HepG2 (cell line): ENCODE measurements around the gene TPCN2. TPM values are rescaled to one million over a fixed set of nuclear protein-coding genes. Genes with fewer than 3 reads are reported as not detected.
"Not testable (repeated sequence)": the region's sequence is repeated elsewhere in the genome, so short reads cannot be mapped to it uniquely, and the experiment has no call there.

ENCODE experiments used
- ATAC-seq: fragments of 200-7000 bp; cut with Tn5 transposase; 3 replicates; pipeline ENCODE4 v1.9.1; 2020; ENCODE audit warnings: mild to moderate bottlenecking, moderate library complexity
- BruUV-seq: library from RNA; stranded (reverse); fragments of 400-500 nt; replicated peaks from 2 replicates; lab custom pipeline; 2021; lab: Mats Ljungman, UMichigan
- CTCF ChIA-PET: fragments of 300-600 bp; formaldehyde crosslinking; extraction: SDS; loops from one replicate; lab custom pipeline; 2021; ENCODE audit warnings: low total read pairs, inconsistent platforms, low intra/inter-chr PET ratio; lab: Yijun Ruan, JAX
- POLR2A ChIA-PET: fragments of 350-600 bp; sonication (Branson Sonifier 250); formaldehyde crosslinking; loops from one replicate; lab custom pipeline; 2020; ENCODE audit warnings: antibody characterized with exemption, inconsistent platforms; lab: Yijun Ruan, JAX
- DNase-seq: peaks from one replicate; pipeline ENCODE4 v3.0.0-alpha.2; 2015; ENCODE audit warnings: low spot score
- FAIRE-seq: peaks from 3 replicates; lab custom pipeline; 2011; peaks lifted over from hg19 to GRCh38; lab: Jason Lieb, UNC
- H2AFZ ChIP-seq: one replicate; pipeline ENCODE4 v1.6.1; 2011; ENCODE audit warnings: low read length, inconsistent platforms
- H3K27ac ChIP-seq: fragments of 300-600 bp; 3 replicates; pipeline ENCODE4 v1.8.0; 2011; ENCODE audit warnings: mixed run types, mild to moderate bottlenecking, mixed read lengths, low read length, inconsistent platforms; ENCODE audit not compliant: insufficient read depth; ENCODE audit errors: extremely low read length
- H3K27me3 ChIP-seq, 2 experiments: fragments of 200-600 bp in 1 of 2; 2 replicates in 1 of 2; 3 replicates in 1 of 2; pipeline versions ENCODE4 v1.6.0 to v1.8.0; 2011; ENCODE audit warnings: low read length in 2 of 2, mild to moderate bottlenecking in 2 of 2, moderate library complexity in 2 of 2, inconsistent platforms in 1 of 2; ENCODE audit not compliant: insufficient read depth in 2 of 2, control insufficient read depth in 1 of 2
- H3K36me3 ChIP-seq, 2 experiments: fragments of 200-600 bp in 1 of 2; replicated peaks in 1 of 2; 2 replicates in 1 of 2; 3 replicates in 1 of 2; pipeline versions ENCODE4 v1.5.1 to v1.8.0; 2011; ENCODE audit warnings: low read length in 2 of 2, inconsistent platforms in 1 of 2; ENCODE audit not compliant: insufficient read depth in 2 of 2, control insufficient read depth in 1 of 2
- H3K4me1 ChIP-seq: 2 replicates; pipeline ENCODE4 v1.5.1; 2012; ENCODE audit warnings: low read length, inconsistent platforms; ENCODE audit not compliant: insufficient read depth
- H3K4me2 ChIP-seq: 2 replicates; pipeline ENCODE4 v1.6.0; 2011; ENCODE audit warnings: low read depth, low read length, inconsistent platforms
- H3K4me3 ChIP-seq, 3 experiments: fragments of 200-600 bp in 1 of 3; sonication (generic), shearing (Covaris generic) in 1 of 3; replicated peaks in 1 of 3; 2 replicates each; pipeline ENCODE4 v1.5.1; 2011 to 2016; ENCODE audit warnings: low read length in 3 of 3, inconsistent platforms in 2 of 3, low read depth in 2 of 3, mild to moderate bottlenecking in 2 of 3, control low read depth in 1 of 3, mixed read lengths in 1 of 3; ENCODE audit not compliant: insufficient read depth in 1 of 3
- H3K79me2 ChIP-seq: one replicate; pipeline ENCODE4 v1.6.1; 2011; ENCODE audit warnings: low read length, inconsistent platforms; ENCODE audit not compliant: insufficient read depth
- H3K9ac ChIP-seq: 2 replicates; pipeline ENCODE4 v1.6.0; 2011; ENCODE audit warnings: mild to moderate bottlenecking, low read depth, low read length, inconsistent platforms; ENCODE audit not compliant: insufficient read depth
- H3K9me3 ChIP-seq: 2 replicates; pipeline ENCODE4 v1.5.1; 2012; ENCODE audit warnings: mild to moderate bottlenecking, low read length
- H4K20me1 ChIP-seq: 2 replicates; pipeline ENCODE4 v1.6.0; 2011; ENCODE audit warnings: inconsistent platforms, mild to moderate bottlenecking, low read length, moderate library complexity; ENCODE audit not compliant: insufficient read depth
- CEBPB ChIP-seq: IDR thresholded peaks from 2 replicates; pipeline ENCODE4 v1.6.1; 2011; ENCODE audit warnings: low read depth, low read length, improper control_type of control experiment, borderline replicate concordance
- ZNF225 ChIP-seq: sonication (generic); formaldehyde crosslinking; IDR thresholded peaks from 2 replicates; pipeline ENCODE4 v1.4.0; 2020; ENCODE audit warnings: mild to moderate bottlenecking, missing genetic modification reagents
- WGBS: methylation state at CpG from one replicate; pipeline ENCODE4 v1.1.6; 2017; ENCODE audit warnings: low lambda C conversion rate; 5-methylcytosine and 5-hydroxymethylcytosine counted together
- in situ Hi-C: cut with HindIII; loops from 2 replicates; pipeline ENCODE4 v1.10.0; 2017; ENCODE audit warnings: low pct_unique_long_range_greater_than_20kb; ENCODE audit not compliant: extremely low pct_ligation_motif_present
- intact Hi-C: fragments of 100-400 bp; cut with micrococcal nuclease; formaldehyde crosslinking; loops from one replicate; pipeline ENCODE4 v1.10.0; 2022; ENCODE audit not compliant: unreplicated experiment
- polyA plus RNA-seq, 8 experiments: library from polyadenylated mRNA; depleted of rRNA in 3 of 8; stranded (reverse) in 7 of 8; unstranded in 1 of 8; fragments of >200 nt; fragmentation: Illumina TruSeq in 4 of 8; extraction: Trizol in 4 of 8; gene quantifications; 2 replicates each; pipeline versions ENCODE4 v1.2.1 to v1.2.3, GENCODE V29; 2011 to 2016; ENCODE audit warnings: low read depth in 4 of 8, missing spikeins in 1 of 8, mixed read lengths in 1 of 8; ENCODE audit not compliant: insufficient read depth in 1 of 8
- total RNA-seq, 5 experiments: library from RNA; depleted of rRNA; stranded (reverse); fragments of >200 nt; fragmentation: Illumina TruSeq; extraction: Trizol; gene quantifications; 2 replicates each; pipeline ENCODE4 v1.2.3, GENCODE V29; 2016; ENCODE audit warnings: low read depth in 1 of 5

The TPCN2 gene
- total and polyA plus RNA-seq, 2 of the 13 experiments (the other 11 are each of a cell fraction or from before 2014, with no cell fraction given): 5.6 to 5.9 TPM

GRCh38 chr11:69140161-69140560, 91.4 kb downstream of the TPCN2 start:
- H3K79me2 ChIP-seq, H3K27me3 ChIP-seq, BruUV-seq, H2AFZ ChIP-seq, in situ Hi-C loops, H3K36me3 ChIP-seq, H4K20me1 ChIP-seq, DNase-seq, H3K9me3 ChIP-seq, H3K4me2 ChIP-seq, POLR2A ChIA-PET, intact Hi-C loops, CTCF ChIA-PET, H3K4me3 ChIP-seq, H3K27ac ChIP-seq, ATAC-seq, H3K9ac ChIP-seq, FAIRE-seq: not testable (repeated sequence)
- WGBS: 66% methylated on average over 7 of the region's 7 CpGs
- H3K4me1 ChIP-seq: peaks cover 16% of the 10 kb centered on the region

- H3K9ac ChIP-seq: no peak overlapping the region
- CTCF ChIA-PET: no interaction called here
- in situ Hi-C loops (no loop called here), intact Hi-C loops (no loop called here)
- peak; percentile 40 for TF ChIP-seq CEBPB
- no peak for TF ChIP-seq ZNF225 (CRISPR knock-in tag)
- no peak for FAIRE-seq
- H3K79me2 ChIP-seq: no peaks in the 10 kb centered on the region
- H2AFZ ChIP-seq: no peak overlapping the region
- DNase-seq: no peak
- no peak for ATAC-seq
- BruUV-seq: no TSS peak
- no peaks in the 10 kb centered on the region for H4K20me1 ChIP-seq
- H3K27me3 ChIP-seq: peaks cover 0 to 5% of the 10 kb centered on the region in 2 experiments; a peak in 1 of 5 replicates
- H3K4me2 ChIP-seq: no peak overlapping the region
- no peaks in the 10 kb centered on the region for H3K9me3 ChIP-seq
- H3K4me3 ChIP-seq: no peak overlapping the region
- H3K36me3 ChIP-seq: no peaks in the 10 kb centered on the region
- no peak overlapping the region for H3K27ac ChIP-seq
- peaks cover 16% of the 10 kb centered on the region for H3K4me1 ChIP-seq
- POLR2A ChIA-PET: no interaction called here
- 59% methylated on average over 5 of the region's 5 CpGs for WGBS
These were observed 91.9 kb downstream of the TPCN2 start for GRCh38 chr11:69140635-69141034.
